HG02973 (cell line): ENCODE measurements around the gene UBE2D2.
"Not testable (repeated sequence)": the region's sequence is repeated elsewhere in the genome, so short reads cannot be mapped to it uniquely, and the experiment has no call there.

Experiments
- ATAC-seq: cut with Tn5 transposase; IDR thresholded peaks from one replicate; pipeline ENCODE4 v1.9.1; 2021; ENCODE audit warnings: moderate library complexity; ENCODE audit not compliant: unreplicated experiment

The UBE2D2 gene

DNA sequence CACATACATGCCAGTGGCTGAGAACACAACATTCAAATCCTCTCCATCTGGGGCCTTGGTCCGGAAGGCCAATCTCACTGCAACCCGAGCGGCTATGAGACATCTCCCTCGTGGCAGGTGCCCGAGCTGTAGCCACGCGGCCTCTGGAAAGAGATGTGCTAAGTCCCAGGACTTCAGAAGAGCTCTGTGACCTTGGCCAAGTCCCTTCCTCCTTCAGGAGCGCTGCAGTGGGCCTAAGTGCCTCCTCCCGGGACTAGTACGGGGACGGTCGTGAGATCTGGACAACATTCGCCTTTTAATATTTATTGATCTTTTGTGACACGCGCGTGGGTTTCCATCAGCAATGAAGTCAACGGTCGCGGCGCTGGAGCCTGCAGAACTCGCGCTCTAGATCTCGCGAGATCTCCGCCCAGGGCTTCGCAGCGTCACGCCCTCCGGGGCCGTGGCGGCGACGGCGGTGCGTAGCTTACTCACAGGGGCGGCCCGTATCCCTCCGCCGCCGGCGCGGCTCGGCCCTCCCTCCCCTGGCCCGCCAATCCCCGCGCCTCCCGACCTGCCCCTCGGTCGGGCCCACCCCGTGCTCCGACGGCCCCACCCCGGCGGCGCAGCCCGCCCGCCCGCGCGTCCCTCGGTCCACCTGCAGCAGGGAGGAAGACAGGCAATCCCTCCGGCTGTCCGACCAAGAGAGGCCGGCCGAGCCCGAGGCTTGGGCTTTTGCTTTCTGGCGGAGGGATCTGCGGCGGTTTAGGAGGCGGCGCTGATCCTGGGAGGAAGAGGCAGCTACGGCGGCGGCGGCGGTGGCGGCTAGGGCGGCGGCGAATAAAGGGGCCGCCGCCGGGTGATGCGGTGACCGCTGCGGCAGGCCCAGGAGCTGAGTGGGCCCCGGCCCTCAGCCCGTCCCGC, at the start of gene UBE2D2:
UBE2D2 (plus strand) TSS at position 588 of the 903 bp plus-strand sequence. CDS start 453 bp downstream, outside the sequence.
- ATAC-seq: peak; percentile 79

- ATAC-seq: no peak
Measured at GRCh38 chr5:139512786-139513390, 48.3 kb upstream of the UBE2D2 start.

GRCh38 chr5:139513434-139513833, 47.7 kb upstream of the UBE2D2 start:
- ATAC-seq: not testable (repeated sequence)

DNA sequence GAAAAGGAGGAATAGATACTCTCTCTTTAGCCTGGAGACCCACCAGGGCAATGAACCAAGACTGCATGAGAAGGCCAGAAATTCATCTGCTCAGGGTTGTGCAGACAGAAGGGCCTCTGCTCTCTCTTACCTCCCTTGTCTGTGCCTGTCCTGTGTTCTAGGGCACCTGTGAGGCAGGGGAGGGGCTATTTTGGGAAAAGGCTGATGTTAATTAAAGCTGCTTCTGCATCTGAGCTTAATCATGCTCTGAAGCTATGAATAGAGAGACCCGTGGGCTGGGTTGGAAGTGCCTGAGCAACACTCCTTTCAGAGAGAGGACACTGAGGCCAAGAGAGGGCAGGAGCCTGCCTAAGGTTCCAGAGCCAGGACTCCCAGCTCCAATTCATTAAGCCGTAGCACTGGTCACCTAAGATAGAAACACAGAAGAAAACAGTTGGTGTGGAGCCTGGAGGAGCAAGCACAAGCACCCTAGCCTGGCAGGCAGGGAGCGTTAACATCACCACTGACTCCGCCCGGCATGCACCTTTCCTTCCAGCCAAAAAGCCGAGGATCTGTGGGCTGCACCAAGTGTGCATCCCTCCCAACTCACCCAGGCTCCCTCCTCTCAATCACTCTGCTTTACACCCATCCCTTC, 47.2 kb upstream of the UBE2D2 start:
- no peak for ATAC-seq

GRCh38 chr5:139514486-139514856, 46.7 kb upstream of the UBE2D2 start:
- ATAC-seq: no peak

- peak; percentile 89 for ATAC-seq
Measured at GRCh38 chr5:139517683-139518564, 43.2 kb upstream of the UBE2D2 start.

GRCh38 chr5:139523635-139524445, 37.3 kb upstream of the UBE2D2 start:
- no peak for ATAC-seq

DNA sequence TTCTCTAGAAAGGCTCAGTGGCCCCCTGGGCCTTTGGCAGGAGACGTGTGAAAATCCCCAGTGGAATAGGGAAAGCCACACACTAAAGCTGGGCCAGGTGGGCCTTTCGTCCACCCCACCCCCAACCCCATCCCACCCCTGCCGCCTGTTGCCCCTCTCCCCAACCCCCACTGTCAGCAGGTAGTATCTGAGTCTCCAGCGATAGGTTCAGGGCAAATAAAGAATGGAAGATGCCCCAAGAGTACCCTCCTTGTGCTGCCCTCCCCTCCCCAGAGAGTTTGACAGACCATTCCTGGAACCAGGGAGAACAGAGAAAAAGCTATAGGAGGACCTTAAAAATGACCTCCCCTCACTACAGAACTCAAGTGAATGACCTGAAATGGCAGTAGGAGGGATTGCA, 36.7 kb upstream of the UBE2D2 start:
- no peak for ATAC-seq

GRCh38 chr5:139524940-139525585, 36.1 kb upstream of the UBE2D2 start:
- no peak for ATAC-seq

DNA sequence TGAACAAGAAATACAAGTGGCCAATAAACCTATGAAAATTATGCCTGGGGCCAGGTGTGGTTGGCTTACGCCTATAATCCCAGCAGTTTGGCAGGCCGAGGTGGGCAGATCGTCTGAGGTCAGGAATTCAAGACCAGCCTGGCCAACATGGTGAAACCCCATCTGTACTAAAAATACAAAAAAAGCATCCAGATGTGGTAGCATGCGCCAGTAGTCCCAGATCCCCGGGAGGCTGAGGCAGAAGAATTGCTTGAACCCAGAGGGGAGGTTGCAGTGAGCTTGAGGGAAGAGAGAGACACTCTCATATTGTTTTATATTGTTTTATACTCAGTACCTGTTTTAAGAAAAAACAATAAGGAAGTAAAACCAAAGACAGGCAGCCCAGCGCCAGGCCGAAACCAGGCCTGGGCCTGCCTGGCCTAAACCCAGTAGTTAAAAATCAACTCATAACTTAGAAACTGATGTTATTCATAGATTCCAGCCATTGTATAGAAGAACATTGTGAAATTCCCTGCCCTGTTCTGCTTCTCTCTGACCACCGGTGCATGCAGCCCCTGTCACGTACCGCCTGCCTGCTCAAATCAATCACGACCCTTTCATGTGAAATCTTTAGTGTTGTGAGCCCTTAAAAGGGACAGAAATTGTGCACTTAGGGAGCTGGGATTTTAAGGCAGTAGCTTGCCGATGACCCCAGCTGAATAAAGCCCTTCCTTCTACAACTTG, 35.4 kb upstream of the UBE2D2 start:
- ATAC-seq: not testable (repeated sequence)

DNA sequence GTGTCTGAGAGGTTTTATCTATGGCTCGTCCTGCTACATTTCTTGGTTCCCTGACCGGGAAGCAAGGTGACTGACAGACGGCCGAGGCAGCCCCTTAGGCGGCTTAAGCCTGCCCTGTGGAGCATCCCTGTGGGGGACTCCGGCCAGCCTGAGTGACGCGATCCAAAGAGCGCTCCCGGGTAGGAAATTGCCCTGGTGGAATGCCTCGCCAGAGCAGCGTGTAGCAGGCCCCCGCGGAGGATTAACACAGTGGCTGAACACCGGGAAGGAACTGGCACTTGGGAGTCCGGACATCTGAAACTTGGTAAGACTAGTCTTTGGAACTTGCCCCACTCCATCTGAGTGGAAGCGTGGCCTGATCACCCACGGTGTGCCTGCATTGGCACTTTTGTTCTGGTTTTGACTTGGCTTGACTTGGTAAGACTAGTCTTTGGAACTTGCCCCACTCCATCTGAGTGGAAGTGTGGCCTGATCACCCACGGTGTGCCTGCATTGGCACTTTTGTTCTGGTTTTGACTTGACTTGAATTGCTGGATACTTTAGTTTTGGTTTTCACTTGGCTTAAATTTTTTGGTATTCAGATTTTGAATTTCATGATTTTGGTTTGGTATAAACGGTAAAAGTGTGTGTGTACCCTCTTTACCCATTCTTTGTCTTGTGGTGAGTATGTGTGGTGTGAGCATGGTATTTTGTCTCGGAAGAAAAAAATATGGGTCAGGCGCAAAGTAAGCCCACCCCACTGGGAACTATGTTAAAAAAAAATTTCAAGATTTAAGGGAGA, 34.6 kb upstream of the UBE2D2 start:
- ATAC-seq: not testable (repeated sequence)

GRCh38 chr5:139527090-139527470, 34.1 kb upstream of the UBE2D2 start:
- ATAC-seq: not testable (repeated sequence)

DNA sequence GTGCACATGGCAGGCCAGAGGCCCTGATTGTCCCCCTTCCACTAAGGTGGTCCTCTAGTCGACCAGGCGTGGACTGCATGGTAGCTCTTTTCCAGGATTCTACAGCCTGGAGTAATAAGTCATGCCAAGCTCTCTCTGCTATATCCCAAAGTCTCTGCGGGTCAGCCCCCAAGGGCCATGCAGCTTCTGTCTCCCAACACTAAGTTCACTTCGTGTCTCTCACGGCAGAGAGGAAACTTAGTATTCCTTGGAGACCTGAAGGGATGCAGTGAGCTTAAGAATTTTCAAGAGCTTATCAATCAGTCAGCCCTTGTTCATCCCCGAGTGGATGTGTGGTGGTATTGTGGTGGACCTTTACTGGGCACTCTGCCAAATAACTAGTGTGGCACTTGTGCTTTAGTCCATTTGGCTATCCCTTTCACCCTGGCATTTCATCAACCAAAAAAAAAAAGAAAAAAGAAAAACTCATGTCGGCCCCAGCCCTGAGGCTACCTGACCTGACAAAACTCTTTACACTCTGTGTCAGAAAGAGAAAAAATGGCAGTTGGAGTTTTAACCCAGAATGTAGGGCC, 33.2 kb upstream of the UBE2D2 start:
- ATAC-seq: not testable (repeated sequence)

DNA sequence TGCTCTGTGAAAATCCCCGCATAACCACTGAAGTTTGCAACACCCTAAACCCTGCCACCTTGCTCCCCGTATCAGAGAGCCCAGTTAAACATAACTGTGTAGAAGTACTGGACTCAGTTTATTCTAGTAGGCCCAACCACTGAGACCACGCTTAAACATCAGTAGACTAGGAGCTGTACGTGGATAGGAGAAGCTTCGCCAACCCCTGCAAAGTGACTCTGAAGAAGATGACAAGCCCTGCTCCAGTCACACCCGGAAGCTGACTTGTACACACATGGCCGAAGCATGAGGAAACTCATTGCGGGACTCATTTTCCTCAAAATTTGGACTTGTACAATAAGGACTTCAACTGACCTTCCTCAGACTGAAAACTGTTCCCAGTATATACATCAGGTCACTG, 32.4 kb upstream of the UBE2D2 start:
- ATAC-seq: not testable (repeated sequence)

GRCh38 chr5:139530079-139530478, 31.1 kb upstream of the UBE2D2 start:
- not testable (repeated sequence) for ATAC-seq

DNA sequence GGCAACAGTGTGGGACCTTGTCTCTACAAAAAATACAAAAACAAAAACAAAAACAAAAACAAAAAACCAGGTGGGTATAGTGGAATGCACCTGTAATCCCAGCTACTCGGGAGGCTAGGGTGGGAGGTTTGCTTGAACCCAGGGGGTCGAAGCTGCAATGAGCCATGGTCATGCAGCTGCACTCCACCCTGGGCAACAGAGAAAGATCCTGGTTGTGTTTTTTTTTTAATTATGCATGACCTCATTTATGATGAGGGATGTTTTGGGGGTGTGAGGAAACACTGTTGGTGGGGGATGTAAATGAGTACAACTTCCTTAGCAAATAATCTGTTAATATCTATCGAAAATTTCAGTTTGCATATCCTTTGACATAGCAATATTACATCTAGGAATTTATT, 29.4 kb upstream of the UBE2D2 start:
- ATAC-seq: no peak

- ATAC-seq: peak; percentile 85
Measured at GRCh38 chr5:139543423-139543991, 17.6 kb upstream of the UBE2D2 start.
